Skin of body (tissue), 2 donors: Measurements from ENCODE around the gene MLLT11. TPM values are rescaled to one million over a fixed set of nuclear protein-coding genes. Genes with fewer than 3 reads are reported as not detected.

Experiments
- DNase-seq: peaks from one replicate; lab custom pipeline; 2025; lab: John Stamatoyannopoulos, UW
- total RNA-seq: library from RNA; depleted of rRNA; stranded (reverse); fragments of >200 nt; gene quantifications from one replicate; pipeline ENCODE4 v1.2.3, GENCODE V29; 2014

Gene MLLT11, protein sequence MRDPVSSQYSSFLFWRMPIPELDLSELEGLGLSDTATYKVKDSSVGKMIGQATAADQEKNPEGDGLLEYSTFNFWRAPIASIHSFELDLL
- total RNA-seq: 3.1 TPM

DNA sequence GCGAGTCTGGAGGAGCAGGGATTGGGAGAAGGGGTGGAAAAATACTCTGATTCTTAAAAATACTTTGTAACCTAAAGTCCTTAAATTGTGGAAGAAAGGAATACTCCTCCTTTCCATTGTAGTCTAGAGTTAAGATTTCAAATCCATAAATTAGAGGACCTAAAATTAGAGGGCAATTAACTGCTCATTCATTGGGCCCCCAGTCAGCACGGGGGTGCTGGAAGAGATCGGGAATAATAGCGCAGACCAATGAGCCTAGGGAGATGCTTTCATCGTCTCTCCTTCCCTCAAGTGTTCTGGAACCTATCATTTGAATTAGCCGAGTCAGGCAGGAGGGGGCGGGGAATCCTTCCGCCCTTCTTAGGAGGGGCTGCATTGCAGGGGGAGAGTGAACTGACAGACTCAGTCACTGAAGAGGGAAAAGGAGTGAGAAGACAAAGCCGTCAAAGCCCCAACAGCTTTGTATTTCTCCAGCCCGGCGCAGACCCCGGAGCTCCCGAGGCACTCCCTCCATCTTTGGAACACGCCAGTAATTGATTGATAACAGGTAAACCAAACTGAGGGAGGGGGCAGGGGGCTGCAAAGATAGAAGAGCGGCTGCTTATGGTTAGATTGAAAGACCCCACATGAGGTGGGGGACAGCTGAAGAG is at the start of gene MLLT11:
MLLT11 (plus strand) TSS at position 391 of the 650 bp plus-strand sequence. CDS start 6,828 bp downstream, outside the sequence.
- peak; percentile 91 for DNase-seq

DNA sequence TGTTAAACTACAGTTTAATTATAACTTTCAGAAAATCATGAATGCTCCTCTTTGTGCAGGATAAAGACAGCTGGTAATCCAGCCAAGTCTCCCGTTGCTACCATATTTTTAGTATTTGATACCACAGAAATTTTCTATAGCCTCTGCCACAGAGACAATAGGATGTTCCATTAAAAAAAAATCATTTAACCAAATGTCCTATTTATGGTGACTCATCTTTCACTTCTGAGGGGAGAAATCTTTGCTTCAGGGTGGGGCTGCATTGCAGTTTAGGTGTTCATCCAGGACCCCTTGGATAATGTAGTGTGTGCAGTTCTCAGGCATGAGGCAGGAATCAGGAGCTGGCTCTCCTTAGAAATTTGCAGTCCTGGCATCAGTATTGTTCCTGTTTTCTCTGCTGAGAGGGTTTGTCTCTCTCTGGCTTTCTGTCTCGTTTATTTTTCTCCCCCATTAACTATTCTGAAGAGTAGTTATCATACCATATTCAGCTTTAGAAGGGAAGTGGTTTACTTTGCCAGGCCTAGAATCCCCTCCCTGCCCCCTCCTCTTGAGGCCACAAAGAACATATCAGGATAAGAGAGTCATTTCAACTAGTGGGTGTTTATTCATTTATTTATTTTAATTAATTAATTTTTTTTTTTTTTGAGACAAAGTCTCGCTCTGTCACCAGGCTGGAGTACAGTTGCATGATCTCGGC is 48.9 kb upstream of the MLLT11 start:
- DNase-seq: no peak

DNA sequence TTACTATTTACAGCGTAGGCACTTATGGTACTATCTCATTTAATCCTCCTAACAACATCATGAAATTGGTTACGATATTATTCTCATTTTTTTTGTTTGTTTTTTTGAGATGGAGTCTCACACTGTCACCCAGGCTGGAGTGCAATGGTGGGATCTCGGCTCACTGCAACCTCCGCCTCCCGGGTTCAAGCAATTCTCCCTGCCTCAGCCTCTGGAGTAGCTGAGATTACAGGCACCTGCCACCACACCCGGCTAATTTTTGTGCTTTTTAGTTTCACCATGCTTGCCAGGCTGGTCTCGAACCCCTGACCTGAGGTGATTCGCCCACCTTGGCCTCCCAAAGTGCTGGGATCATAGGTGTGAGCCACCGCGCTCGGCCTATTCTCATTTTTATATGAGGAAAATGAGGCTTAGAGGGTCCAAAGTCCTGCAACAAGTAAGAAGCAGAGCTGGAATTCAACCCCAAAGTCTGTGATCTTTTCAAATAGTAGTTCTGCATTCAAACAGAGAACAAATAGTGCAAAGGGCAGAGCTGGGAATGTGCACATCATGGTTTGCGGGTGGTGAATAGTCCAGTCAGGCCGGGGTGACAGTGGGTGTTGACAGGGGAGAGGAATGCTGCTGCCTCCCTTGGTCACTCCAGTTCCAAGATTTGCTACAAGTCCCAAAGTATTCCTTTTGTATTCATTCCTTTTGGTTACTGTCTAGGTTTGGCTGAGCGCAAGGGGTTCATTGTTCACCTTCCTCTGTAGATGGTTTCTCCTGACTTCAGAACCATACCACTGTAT is 47.3 kb upstream of the MLLT11 start:
- no peak for DNase-seq

DNA sequence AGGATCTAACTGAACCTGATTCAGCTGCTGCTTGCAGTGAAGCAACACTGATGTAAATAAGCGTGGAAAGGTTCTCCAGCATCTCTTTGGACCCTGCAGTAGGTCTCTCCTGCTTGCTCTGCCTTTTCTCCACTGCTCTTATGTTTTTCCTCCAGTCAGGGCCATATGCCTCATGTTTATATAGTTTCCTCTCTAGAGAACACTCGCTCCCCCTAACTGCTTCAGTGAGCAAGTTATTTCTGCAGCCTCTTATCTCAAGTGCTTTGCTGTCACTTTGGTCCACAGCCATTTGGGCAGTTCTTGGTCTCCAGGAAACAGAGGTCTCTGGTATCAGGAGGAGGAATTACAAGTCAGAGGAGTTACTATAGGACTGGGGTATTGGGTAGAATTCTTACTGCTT is 46.7 kb upstream of the MLLT11 start:
- DNase-seq: no peak

DNA sequence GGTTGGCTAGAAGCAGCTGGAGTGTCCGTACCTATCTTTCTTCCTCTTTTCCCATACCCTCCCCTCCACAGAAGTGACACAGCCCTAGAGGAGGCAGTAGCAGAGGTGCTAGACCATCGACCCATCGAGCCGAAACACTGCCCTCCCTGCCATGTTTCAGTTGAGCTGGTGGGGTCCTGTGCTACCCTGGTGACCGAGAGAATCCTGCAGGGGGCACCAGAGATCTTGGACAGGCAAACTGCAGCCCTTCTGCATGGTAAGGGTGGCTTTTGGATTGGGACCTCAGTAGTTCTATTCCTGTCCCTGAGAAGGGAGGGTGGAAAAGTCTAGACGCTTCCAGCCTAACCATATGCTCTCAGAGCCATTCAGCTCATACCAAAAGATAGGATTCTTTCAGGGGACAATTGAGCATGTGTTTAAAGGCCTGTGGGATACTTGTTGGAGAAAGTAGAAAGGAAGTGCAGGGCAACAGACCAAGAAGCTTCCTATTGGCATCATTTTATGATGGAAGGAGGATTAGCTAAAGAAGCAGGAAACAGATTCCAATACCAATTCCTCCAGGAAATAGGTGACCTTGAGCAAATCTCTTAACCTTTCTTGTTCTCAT is 35.6 kb upstream of the MLLT11 start:
- DNase-seq: no peak

DNA sequence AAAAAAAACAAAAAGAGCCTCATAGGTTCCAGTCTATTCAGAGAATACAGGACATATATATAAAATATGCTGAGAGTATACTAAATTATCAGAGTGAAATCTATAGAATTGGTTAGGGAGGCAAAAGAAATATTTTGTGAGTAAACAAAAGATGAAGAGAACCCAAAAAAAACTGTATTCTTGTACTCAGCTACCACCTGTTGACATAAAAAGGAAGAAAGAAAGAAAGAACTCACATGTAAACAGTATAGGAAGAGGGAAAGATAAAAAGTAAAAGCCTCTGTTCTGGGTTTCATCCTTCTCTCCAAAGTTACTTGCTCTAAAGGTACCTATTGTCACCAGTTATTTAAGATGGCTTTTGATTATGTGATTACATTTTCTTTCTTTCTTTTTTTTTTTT is 33.7 kb upstream of the MLLT11 start:
- DNase-seq: no peak

DNA sequence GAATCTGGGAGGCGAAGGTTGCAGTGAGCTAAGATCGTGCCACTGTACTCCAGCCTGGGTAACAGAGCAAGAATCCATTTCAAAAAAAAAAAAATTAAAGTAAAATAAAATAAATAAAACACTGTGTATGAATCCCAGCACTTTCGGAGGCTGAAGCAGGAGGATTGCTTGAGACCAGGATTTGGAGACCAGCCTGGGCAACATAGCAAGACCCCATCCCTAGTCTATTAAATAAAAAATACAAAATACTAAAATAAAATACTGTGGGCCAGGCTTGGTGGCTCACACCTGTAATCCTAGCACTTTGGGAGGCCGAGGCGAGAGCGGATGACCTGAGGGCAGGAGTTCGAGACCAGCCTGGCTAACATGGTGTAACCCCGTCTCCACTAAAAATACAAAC is 28.0 kb upstream of the MLLT11 start:
- DNase-seq: no peak

DNA sequence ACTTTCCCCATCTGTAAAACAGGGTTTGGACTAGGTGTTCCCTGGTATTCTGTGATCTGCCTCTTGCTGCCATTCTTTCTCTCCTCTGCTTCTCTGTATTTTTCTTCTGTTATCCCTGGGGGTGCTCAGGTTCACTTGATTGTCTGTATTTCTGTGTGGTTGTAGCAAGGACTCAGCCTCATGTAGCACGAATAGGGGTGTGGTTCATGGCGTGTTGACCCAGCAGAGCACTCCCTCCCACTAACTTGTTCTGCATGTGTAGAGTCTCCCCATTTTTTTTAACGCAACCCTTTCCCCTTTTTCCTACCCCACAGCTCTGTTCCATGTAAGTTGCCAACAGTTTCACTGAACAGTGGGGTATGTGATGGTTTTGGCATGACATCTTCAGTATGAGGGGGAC is 25.0 kb upstream of the MLLT11 start:
- no peak for DNase-seq

DNA sequence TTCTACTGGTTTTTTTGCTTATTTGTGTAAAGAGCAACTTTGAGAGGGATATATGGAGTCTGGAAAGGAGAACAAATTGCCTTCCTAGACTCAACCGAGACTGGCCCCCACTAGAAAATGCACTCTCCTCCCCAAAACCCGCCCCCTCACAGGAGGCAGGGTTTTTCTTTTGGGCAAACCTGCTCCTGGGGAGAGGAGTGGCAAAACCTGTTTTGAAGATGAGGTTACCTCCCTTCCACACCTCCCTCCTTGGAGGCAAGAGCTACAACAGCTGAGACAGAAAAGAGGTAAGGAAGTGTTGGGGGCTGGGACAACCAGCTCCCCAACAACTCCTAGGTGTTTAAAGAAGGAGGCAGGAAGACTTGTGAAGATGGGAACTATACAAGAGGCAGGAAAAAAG is 23.8 kb upstream of the MLLT11 start, which contains the start of gene BNIPL:
BNIPL (plus strand) TSS at position 231 of the 400 bp plus-strand sequence; CDS start at position 371, 140 bp downstream.
- DNase-seq: no peak

DNA sequence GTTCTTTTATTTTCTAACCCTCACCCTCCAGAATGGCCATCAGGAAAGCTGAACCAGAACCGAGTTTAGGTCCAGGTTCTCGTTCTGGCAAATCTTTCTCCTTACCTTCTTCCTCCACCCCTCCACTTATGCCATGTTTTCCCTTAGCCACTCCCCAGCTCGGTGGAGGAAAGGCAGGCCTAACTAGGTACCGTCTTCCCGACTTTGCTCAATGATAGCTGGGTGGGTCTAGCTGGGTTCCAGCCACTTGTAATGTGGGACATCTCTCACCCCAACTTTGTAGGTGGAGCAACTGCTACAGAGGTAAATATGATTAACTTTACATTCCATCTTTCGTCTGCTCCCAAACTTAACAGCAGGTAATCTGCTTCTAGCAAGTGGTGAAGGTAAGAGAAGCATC is 23.2 kb upstream of the MLLT11 start:
- no peak for DNase-seq

DNA sequence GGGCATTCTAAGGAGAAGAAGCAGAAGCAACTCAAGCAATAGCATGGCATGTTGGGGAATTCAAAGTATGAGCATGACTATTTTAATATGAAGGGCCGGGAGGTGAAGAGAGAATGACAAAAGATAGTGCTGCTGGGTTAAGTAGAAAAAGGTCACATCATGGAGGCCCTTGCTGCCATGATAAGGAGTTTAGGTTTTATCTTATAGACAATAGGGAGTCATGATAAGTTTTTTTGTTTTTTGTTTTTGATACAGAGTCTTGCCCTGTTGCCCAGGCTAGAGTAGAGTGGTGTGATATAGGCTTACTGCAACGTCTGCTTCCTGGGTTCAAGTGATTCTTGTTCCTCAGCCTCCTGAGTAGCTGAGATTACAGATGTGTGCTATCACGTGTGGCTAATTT is 20.7 kb upstream of the MLLT11 start:
- no peak for DNase-seq

DNA sequence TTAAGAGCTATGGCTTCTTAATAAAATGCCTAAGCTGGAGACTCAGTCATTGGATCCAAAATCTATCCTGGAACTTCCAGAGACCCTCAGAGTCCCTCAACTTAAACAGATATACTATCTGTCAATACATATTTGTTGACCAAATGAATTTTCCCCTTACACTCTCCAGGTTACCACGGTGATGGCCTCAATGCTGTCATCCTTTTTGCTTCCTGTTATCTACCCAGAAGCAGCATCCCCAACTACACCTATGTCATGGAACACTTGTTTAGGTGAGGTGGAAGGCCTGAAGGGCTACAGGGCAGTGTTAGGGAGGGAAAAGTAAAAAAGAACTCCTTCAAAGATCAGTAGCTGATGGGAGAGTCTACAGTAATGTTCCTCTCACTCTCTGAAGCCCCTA is 17.0 kb upstream of the MLLT11 start:
- DNase-seq: no peak

DNA sequence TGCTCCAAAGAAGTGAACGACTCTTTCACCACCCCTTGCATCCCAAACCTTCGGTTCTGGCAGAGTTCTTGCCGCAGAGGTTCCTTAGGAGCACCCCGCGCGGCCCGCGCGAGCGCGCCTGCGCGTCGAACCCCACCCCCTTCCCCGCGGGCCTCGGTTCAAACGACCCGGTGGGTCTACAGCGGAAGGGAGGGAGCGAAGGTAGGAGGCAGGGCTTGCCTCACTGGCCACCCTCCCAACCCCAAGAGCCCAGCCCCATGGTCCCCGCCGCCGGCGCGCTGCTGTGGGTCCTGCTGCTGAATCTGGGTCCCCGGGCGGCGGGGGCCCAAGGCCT is 12.6 kb upstream of the MLLT11 start, which contains the start of gene C1orf56:
C1orf56 (plus strand) TSS at position 161 of the 334 bp plus-strand sequence; CDS start at position 258, 97 bp downstream.
- DNase-seq: peak; percentile 35

DNA sequence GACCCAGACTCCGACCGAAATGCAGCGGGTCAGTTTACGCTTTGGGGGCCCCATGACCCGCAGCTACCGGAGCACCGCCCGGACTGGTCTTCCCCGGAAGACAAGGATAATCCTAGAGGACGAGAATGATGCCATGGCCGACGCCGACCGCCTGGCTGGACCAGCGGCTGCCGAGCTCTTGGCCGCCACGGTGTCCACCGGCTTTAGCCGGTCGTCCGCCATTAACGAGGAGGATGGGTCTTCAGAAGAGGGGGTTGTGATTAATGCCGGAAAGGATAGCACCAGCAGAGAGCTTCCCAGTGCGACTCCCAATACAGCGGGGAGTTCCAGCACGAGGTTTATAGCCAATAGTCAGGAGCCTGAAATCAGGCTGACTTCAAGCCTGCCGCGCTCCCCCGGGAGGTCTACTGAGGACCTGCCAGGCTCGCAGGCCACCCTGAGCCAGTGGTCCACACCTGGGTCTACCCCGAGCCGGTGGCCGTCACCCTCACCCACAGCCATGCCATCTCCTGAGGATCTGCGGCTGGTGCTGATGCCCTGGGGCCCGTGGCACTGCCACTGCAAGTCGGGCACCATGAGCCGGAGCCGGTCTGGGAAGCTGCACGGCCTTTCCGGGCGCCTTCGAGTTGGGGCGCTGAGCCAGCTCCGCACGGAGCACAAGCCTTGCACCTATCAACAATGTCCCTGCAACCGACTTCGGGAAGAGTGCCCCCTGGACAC is 12.1 kb upstream of the MLLT11 start:
- DNase-seq: peak; percentile 27

DNA sequence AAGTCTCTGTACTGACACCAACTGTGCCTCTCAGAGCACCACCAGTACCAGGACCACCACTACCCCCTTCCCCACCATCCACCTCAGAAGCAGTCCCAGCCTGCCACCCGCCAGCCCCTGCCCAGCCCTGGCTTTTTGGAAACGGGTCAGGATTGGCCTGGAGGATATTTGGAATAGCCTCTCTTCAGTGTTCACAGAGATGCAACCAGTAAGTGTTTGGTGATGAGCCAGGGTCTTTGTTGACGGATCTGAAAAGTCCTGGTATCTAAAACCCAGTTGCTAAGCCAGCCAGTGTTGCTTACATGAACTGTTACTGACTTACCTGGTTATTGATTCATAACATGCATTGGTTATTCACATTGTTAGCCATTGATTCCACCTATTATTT is 11.6 kb upstream of the MLLT11 start:
- DNase-seq: no peak

DNA sequence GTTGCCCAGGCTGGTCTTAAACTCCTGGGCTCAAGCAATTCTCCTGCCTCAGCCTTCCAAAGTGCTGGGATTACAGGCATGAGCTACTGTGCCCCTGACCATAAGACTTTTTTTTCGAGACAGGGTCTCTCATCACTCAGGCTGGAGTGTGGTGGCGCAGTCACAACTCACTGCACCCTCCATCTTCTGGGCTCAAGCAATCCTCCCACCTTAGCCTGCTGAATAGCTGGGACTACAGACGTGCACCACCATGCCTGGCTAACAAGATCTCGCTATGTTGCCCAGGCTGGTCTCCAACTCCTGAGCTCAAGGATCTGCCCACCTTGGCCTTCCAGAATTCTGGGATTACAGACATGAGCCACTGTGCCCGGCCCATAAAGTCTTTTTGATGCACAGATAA is 10.7 kb upstream of the MLLT11 start:
- no peak for DNase-seq

DNA sequence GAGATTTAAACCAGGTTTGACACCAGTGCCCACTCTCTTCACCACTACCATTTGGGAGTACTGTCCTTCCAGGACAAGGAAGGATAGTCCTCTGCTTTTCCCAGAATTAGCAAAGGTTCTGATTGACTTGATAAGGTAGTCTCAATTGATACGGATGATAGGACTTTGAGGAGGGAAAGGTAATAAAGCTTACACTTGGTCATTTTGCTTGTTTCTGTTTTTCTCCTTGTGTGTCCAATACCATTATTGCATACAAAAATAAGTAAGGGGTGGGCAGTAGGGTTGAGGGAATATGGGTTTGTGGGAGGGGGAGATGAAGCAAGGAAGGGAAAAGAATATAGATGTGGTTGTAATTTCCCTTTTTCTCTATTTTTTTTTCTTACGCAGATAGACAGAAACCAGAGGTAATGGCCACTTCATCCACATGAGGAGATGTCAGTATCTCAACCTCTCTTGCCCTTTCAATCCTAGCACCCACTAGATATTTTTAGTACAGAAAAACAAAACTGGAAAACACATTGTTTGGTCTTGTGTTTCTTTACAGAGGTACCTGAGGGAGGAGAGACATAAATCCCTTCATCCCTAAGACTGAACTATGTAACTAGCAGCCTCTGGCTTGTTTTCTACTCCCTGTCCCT is 10.0 kb upstream of the MLLT11 start:
- DNase-seq: no peak

DNA sequence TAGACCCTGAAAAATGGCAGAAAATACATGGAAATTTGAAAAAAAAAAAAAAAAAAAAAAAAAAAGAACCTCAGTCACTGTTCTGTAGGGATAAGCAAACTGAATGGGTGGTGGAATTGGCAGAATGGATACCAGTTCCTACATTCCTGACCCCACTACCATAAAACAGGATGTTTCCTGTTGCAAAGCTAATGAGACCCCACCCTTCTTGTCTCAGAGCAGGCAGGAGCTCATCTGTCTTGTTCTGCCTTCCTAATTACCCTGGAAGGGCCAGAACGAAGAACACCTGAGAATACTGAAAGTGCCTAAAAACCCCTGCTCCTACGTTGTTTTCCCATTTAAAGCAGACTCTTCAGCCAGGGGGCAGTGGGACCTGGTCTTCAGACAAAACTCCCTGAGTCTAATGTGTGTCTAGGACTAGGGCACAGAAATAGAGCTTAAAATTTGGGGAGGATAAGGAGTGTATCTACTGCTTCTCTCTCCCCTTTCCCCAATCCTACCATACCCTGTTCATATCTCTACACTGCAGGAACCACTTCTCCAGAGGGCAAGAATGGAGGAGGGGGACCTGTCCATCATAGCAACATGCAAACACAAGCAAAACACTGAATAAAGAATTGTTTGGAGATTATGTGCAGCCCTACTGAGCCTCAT is 8.7 kb upstream of the MLLT11 start:
- no peak for DNase-seq

DNA sequence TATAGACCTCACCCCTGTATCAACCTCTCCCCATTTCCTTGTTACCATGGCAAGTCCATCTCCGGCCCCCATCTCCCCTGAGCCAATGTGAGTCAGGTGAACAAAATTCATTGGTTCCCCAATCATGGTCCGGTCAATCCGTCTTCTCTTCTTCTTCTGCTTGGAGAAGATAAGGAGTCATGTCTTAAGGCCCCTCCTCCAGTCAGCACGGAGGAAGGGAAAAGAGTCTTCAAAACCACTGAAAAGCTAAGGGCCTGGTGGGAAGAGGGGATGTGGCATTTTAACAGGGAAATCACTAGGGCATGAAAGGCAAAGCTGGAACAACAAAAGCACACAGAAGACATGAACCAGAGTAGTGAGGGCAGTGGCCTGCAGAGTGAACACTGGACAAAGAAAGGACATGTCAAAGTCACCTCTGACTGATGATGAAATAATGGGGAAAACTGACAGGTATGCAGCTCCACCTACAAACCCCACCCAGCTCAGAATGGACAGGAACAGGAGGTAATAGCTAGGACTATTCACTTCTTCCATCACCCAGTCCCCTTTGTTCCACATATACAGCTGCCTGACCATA is 5.1 kb upstream of the MLLT11 start:
- DNase-seq: no peak

DNA sequence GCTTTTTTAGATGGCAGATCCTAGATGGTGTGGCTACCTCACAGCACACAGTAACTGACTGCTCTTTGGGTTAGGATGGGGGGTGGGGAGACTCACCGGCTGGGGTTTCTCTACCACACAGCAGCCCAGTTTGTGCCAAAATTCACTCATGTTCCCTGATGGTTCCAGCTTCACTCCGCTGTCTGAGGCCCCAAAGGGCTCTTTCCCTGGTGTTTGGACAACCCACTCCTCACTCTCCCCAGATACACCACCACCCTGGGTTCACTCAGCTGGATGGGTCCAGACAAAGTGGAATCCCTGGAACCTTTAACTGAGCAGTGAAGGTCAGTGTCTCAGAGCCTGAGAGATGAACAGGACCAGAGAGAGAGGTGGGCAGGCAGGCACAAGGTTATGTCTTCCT is 4.6 kb upstream of the MLLT11 start:
- no peak for DNase-seq
